Neural cell (in vitro differentiated cells): ENCODE data around the gene APOBEC3A. TPM values are rescaled to one million over a fixed set of nuclear protein-coding genes. Genes with fewer than 3 reads are reported as not detected.

Source experiments
- H2AFZ ChIP-seq: fragments of 200-600, 300-800 bp; sonication (generic), shearing (Covaris generic); 2 replicates; pipeline ENCODE4 v1.6.0; 2014; ENCODE audit warnings: low read depth, mild to moderate bottlenecking, antibody characterized with exemption, low read length, moderate library complexity
- H3F3A ChIP-seq: fragments of 200-600 bp; shearing (Covaris generic); 2 replicates; pipeline ENCODE4 v1.6.1; 2016; ENCODE audit warnings: mild to moderate bottlenecking, moderate library complexity, mixed read lengths, antibody characterized with exemption, low read length; ENCODE audit not compliant: insufficient read depth, poor library complexity, severe bottlenecking
- H3K27ac ChIP-seq: fragments of 200-600, 300-800 bp; sonication (generic), shearing (Covaris generic); 2 replicates; pipeline ENCODE4 v1.5.1; 2014; ENCODE audit warnings: mild to moderate bottlenecking, low read length, moderate library complexity
- H3K27me3 ChIP-seq: fragments of 300-800, 200-600 bp; sonication (generic), shearing (Covaris generic); 2 replicates; pipeline ENCODE4 v1.6.0; 2014; ENCODE audit warnings: mild to moderate bottlenecking, low read depth, low read length, moderate library complexity; ENCODE audit not compliant: insufficient read depth
- H3K36me3 ChIP-seq: fragments of 300-800, 200-600 bp; sonication (generic), shearing (Covaris generic); 2 replicates; pipeline ENCODE4 v1.5.1; 2014; ENCODE audit warnings: mild to moderate bottlenecking, antibody characterized with exemption, low read length, moderate library complexity; ENCODE audit not compliant: insufficient read depth
- H3K4me2 ChIP-seq: fragments of 300-800, 200-600 bp; sonication (generic), shearing (Covaris generic); 2 replicates; pipeline ENCODE4 v1.6.0; 2014; ENCODE audit warnings: mild to moderate bottlenecking, low read length
- H3K4me3 ChIP-seq: fragments of 300-800, 200-600 bp; sonication (generic), shearing (Covaris generic); 2 replicates; pipeline ENCODE4 v1.5.1; 2014; ENCODE audit warnings: mild to moderate bottlenecking, low read length, moderate library complexity
- H3K79me2 ChIP-seq: fragments of 200-600 bp; shearing (Covaris generic); replicated peaks from 2 replicates; pipeline ENCODE4 v1.6.0; 2014; ENCODE audit warnings: mild to moderate bottlenecking, low read length, moderate library complexity; ENCODE audit not compliant: insufficient read depth
- H3K9ac ChIP-seq: fragments of 300-800, 200-600 bp; sonication (generic), shearing (Covaris generic); 2 replicates; pipeline ENCODE4 v1.6.1; 2016; ENCODE audit warnings: mild to moderate bottlenecking, low read length, mixed read lengths
- H3K9me2 ChIP-seq: fragments of 200-600 bp; shearing (Covaris generic); 2 replicates; pipeline ENCODE4 v1.6.1; 2016; ENCODE audit warnings: mild to moderate bottlenecking, low read length, mixed read lengths; ENCODE audit not compliant: insufficient read depth
- H3K9me3 ChIP-seq: fragments of 200-600, 300-800 bp; sonication (generic), shearing (Covaris generic); 2 replicates; pipeline ENCODE4 v1.6.1; 2016; ENCODE audit warnings: mild to moderate bottlenecking, mixed run types, low read length, moderate library complexity, mixed read lengths
- H4K20me1 ChIP-seq: fragments of 200-600 bp; shearing (Covaris generic); 2 replicates; pipeline ENCODE4 v1.6.1; 2016; ENCODE audit warnings: mild to moderate bottlenecking, mixed run types; ENCODE audit not compliant: insufficient read depth
- EP300 ChIP-seq: fragments of 450-650 bp; conservative IDR thresholded peaks from 2 replicates; pipeline ENCODE4 v1.6.1; 2014; ENCODE audit warnings: antibody characterized with exemption, mild to moderate bottlenecking, moderate library complexity; ENCODE audit not compliant: poor library complexity, severe bottlenecking
- EZH2 ChIP-seq: fragments of 200-600, 300-800 bp; shearing (Covaris generic), sonication (generic); IDR thresholded peaks from 2 replicates; pipeline ENCODE4 v1.6.1; 2014; ENCODE audit warnings: antibody characterized with exemption, low read length, borderline replicate concordance, mild to moderate bottlenecking; ENCODE audit not compliant: insufficient read depth, poor library complexity, severe bottlenecking
- MXI1 ChIP-seq: fragments of 450-650 bp; conservative IDR thresholded peaks from 2 replicates; pipeline ENCODE4 v1.6.1; 2014; ENCODE audit warnings: antibody characterized with exemption, mild to moderate bottlenecking; ENCODE audit not compliant: poor library complexity, severe bottlenecking
- POLR2AphosphoS5 ChIP-seq: IDR thresholded peaks from 2 replicates; pipeline ENCODE4 v1.6.1; 2012
- RAD21 ChIP-seq: fragments of 450-650 bp; conservative IDR thresholded peaks from 2 replicates; pipeline ENCODE4 v1.6.1; 2014; ENCODE audit warnings: antibody characterized with exemption, mild to moderate bottlenecking, moderate library complexity
- SMC3 ChIP-seq: fragments of 450-650 bp; conservative IDR thresholded peaks from 2 replicates; pipeline ENCODE4 v1.6.1; 2014; ENCODE audit warnings: antibody characterized with exemption, mild to moderate bottlenecking, moderate library complexity; ENCODE audit not compliant: poor library complexity
- TAF1 ChIP-seq: IDR thresholded peaks from 2 replicates; pipeline ENCODE4 v1.6.1; 2012; ENCODE audit warnings: low read depth
- polyA plus RNA-seq: library from polyadenylated mRNA; depleted of rRNA; stranded (reverse); fragments of >200 nt; gene quantifications from 2 replicates; pipeline ENCODE4 v1.2.3, GENCODE V29; 2014
- TF ChIP-seq, protein P1 (sequence below): IDR thresholded peaks from 2 replicates; pipeline ENCODE4 v1.6.1; 2012; ENCODE audit warnings: borderline replicate concordance
- TF ChIP-seq, protein P2 (sequence below): fragments of 450-650 bp; IDR thresholded peaks from 2 replicates; pipeline ENCODE4 v1.5.1; 2014; ENCODE audit warnings: antibody characterized with exemption, mild to moderate bottlenecking, moderate library complexity; ENCODE audit not compliant: poor library complexity, severe bottlenecking

APOBEC3A gene
- polyA plus RNA-seq, 1 donor from 2014 or later, result not detected

DNA sequence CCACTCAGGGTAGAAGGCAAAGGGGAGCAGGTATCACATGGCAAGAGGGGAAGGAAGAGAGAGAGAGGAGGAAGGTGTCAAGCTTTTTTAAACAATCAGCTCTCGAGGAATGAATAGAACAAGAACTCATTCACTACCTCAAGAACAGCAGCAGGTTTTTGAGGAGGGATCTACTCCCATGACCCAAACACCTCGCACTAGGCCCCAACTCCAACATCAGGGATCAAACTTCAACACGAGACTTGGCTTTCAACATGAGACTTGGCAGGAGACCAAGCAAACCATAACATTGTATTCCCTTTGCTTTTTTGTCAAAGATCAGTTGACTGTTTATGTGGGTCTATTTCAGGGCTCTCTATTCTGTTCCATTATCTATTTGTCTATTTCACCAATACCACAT, 26.9 kb upstream of the APOBEC3A start:
- no peak overlapping the region for H2AFZ ChIP-seq
- H3K79me2 ChIP-seq, result no peaks in the 10 kb centered on the region
- TF ChIP-seq MXI1, result no peak
- H3F3A ChIP-seq, result no peaks in the 10 kb centered on the region
- H3K9me3 ChIP-seq, result no peaks in the 10 kb centered on the region
- H4K20me1 ChIP-seq, result no peaks in the 10 kb centered on the region
- H3K4me2 ChIP-seq, result no peak overlapping the region
- H3K27me3 ChIP-seq, result no peaks in the 10 kb centered on the region
- H3K27ac ChIP-seq, result no peak overlapping the region
- no peak overlapping the region for H3K4me3 ChIP-seq
- no peaks in the 10 kb centered on the region for H3K36me3 ChIP-seq
- H3K9me2 ChIP-seq, result no peaks in the 10 kb centered on the region
- H3K9ac ChIP-seq, result no peak overlapping the region

DNA sequence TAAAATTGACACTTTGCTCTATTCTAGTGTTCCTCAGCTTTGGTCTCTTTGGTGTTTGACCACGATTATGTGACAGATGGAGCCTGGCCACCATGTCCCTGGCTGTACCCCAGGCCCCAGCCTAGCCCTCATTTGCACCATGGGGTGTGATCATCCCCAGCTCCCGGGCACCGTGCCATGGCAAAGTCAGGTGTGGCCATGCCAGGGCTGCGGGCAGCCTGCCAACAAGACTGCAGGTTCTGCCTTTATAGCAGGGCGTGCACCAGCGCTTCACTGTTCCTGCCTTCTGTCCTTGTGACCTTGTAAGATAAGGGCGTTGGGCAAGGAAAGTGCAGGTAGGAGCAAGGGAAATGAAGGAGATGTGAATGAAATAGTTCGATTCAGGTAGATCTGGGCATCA, 22.4 kb upstream of the APOBEC3A start:
- Histone ChIP-seq H3K9ac (no peak overlapping the region), H3K36me3 (no peaks in the 10 kb centered on the region), H3K27me3 (no peaks in the 10 kb centered on the region), H3K4me3 (no peak overlapping the region), H3K27ac (no peak overlapping the region), H3K79me2 (no peaks in the 10 kb centered on the region), H3K9me3 (no peaks in the 10 kb centered on the region), H3K4me2 (no peak overlapping the region), H2AFZ (no peak overlapping the region), H4K20me1 (no peaks in the 10 kb centered on the region), H3K9me2 (no peaks in the 10 kb centered on the region), H3F3A (no peaks in the 10 kb centered on the region)
- TF ChIP-seq RAD21, result no peak
- TF ChIP-seq, protein P1, sequence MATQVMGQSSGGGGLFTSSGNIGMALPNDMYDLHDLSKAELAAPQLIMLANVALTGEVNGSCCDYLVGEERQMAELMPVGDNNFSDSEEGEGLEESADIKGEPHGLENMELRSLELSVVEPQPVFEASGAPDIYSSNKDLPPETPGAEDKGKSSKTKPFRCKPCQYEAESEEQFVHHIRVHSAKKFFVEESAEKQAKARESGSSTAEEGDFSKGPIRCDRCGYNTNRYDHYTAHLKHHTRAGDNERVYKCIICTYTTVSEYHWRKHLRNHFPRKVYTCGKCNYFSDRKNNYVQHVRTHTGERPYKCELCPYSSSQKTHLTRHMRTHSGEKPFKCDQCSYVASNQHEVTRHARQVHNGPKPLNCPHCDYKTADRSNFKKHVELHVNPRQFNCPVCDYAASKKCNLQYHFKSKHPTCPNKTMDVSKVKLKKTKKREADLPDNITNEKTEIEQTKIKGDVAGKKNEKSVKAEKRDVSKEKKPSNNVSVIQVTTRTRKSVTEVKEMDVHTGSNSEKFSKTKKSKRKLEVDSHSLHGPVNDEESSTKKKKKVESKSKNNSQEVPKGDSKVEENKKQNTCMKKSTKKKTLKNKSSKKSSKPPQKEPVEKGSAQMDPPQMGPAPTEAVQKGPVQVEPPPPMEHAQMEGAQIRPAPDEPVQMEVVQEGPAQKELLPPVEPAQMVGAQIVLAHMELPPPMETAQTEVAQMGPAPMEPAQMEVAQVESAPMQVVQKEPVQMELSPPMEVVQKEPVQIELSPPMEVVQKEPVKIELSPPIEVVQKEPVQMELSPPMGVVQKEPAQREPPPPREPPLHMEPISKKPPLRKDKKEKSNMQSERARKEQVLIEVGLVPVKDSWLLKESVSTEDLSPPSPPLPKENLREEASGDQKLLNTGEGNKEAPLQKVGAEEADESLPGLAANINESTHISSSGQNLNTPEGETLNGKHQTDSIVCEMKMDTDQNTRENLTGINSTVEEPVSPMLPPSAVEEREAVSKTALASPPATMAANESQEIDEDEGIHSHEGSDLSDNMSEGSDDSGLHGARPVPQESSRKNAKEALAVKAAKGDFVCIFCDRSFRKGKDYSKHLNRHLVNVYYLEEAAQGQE, result no peak
- TF ChIP-seq TAF1, result no peak
- no peak for TF ChIP-seq MXI1
- TF ChIP-seq, protein P2, sequence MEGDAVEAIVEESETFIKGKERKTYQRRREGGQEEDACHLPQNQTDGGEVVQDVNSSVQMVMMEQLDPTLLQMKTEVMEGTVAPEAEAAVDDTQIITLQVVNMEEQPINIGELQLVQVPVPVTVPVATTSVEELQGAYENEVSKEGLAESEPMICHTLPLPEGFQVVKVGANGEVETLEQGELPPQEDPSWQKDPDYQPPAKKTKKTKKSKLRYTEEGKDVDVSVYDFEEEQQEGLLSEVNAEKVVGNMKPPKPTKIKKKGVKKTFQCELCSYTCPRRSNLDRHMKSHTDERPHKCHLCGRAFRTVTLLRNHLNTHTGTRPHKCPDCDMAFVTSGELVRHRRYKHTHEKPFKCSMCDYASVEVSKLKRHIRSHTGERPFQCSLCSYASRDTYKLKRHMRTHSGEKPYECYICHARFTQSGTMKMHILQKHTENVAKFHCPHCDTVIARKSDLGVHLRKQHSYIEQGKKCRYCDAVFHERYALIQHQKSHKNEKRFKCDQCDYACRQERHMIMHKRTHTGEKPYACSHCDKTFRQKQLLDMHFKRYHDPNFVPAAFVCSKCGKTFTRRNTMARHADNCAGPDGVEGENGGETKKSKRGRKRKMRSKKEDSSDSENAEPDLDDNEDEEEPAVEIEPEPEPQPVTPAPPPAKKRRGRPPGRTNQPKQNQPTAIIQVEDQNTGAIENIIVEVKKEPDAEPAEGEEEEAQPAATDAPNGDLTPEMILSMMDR, result no peak
- TF ChIP-seq SMC3, result no peak
- TF ChIP-seq POLR2AphosphoS5, result no peak
- no peak for TF ChIP-seq EP300
- TF ChIP-seq EZH2, result no peak

DNA sequence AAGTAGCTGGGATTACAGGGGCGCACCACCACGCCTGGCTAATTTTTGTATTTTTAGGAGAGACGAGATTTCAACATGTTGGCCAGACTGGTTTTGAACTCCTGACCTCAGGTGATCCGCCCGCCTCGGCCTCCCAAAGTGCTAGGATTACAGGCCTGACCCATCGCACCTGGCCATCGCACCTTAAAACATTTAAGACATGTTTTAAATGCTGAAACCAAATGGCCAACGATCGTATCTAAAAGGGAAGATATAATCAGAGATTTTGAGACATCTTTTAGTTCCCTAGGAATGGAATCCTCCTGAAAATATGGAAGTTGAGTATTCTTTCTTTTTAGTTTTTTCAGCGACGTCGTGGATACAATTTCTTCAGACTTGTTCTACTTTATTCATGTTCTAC, 21.8 kb upstream of the APOBEC3A start:
- H3K9me2 ChIP-seq, result no peaks in the 10 kb centered on the region
- H3F3A ChIP-seq, result no peaks in the 10 kb centered on the region
- no peaks in the 10 kb centered on the region for H3K27me3 ChIP-seq
- no peaks in the 10 kb centered on the region for H3K36me3 ChIP-seq
- H3K9ac ChIP-seq, result no peak overlapping the region
- H3K4me3 ChIP-seq, result no peak overlapping the region
- H4K20me1 ChIP-seq, result no peaks in the 10 kb centered on the region
- H3K27ac ChIP-seq, result no peak overlapping the region
- no peaks in the 10 kb centered on the region for H3K79me2 ChIP-seq
- H3K4me2 ChIP-seq, result no peak overlapping the region
- H2AFZ ChIP-seq, result no peak overlapping the region
- no peaks in the 10 kb centered on the region for H3K9me3 ChIP-seq
- TF ChIP-seq EZH2 (no peak), SMC3 (no peak)
- TF ChIP-seq, protein P1, result no peak
